Kidney tubule cell (primary cell): ENCODE results near the gene NRXN3.

Experiments
- DNase-seq: peaks from one replicate; pipeline ENCODE4 v3.0.0-alpha.2; 2018; ENCODE audit warnings: low spot score

The NRXN3 gene

DNA sequence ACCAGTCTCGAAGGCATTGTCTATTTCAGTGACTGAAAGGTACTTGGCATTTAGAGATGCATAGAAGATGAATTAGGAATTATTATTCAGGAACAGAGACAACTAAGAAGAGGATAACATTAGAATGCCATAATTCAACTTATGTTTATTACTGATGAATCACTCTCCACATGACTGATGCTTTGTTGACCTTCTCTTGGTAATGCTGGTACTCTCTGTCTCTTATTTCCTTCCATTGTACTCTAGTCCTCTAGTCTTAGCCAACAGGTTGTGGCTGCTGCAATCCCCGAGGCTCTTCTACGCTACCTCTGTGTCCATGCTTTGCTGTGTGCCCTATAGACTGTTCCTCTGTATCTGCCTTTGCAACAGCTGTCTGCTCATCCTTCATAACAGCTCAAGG lies 652.9 kb downstream of the NRXN3 start:
- DNase-seq = no peak

- DNase-seq = no peak
These were observed 653.3 kb downstream of the NRXN3 start for GRCh38 chr14:78823516-78823915.

- no peak for DNase-seq
These were observed 659.1 kb downstream of the NRXN3 start for GRCh38 chr14:78829274-78829673.

- DNase-seq = no peak
These were observed 664.7 kb downstream of the NRXN3 start for GRCh38 chr14:78834766-78835451.

DNA sequence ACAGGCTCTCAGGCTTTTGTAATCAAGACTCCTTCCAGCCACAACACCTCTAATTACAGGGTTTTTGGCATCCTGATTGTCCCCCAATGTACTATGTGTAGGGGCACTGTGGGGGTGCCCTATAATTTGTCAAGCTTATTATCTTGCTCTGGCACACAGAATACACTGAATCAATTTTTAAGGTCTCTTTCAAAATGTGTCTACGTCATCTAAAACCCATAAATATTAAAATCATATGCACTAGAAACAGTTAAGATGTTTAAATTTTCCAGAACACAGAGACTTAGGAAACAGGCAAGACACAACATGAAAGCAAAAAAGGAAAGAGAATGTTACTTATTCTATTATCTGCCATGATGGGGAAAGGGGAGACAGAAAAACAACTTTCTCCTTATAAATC lies 665.7 kb downstream of the NRXN3 start:
- no peak for DNase-seq

DNA sequence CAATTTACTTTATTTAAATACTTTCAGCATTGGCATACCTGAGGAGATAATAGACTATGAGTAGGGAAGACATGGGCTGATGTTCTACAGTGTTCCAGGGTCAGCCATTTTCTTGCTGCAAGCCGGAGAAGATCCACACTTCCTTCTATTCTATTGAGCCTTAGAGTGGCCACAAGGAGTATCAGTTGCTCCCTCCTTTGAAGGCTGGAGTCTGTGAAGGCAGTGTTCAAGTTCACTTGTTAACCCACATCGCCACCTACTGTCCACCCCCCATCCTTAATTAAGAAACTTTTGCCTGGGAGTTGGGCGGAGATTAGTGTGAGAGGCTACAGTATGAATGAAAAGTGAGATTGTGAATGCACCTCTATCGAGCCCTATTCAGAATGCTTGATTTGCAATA lies 666.6 kb downstream of the NRXN3 start:
- DNase-seq = peak; percentile 78

- DNase-seq = no peak
These were observed 668.8 kb downstream of the NRXN3 start for GRCh38 chr14:78838959-78839358.

- DNase-seq = no peak
These were observed 670.7 kb downstream of the NRXN3 start for GRCh38 chr14:78840898-78841297.

DNA sequence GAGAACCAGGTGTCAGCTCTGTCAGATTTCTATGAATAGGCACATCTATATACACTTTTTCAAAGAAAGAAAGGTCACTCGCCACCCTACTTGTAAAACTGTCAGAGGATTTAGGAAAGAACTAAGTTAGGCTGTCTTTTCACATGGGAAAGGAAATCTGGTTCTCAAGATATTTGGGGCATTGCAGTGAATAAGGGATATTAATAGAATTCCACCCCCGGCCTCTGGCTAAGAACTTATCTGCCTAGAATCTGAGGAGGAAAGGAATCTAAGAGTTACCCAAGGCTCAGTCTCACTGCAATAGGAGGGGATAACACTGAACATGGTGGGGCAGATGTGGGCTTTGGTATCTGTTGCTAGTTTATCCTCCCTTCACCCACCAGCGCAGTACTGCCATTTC lies 677.6 kb downstream of the NRXN3 start:
- no peak for DNase-seq

DNA sequence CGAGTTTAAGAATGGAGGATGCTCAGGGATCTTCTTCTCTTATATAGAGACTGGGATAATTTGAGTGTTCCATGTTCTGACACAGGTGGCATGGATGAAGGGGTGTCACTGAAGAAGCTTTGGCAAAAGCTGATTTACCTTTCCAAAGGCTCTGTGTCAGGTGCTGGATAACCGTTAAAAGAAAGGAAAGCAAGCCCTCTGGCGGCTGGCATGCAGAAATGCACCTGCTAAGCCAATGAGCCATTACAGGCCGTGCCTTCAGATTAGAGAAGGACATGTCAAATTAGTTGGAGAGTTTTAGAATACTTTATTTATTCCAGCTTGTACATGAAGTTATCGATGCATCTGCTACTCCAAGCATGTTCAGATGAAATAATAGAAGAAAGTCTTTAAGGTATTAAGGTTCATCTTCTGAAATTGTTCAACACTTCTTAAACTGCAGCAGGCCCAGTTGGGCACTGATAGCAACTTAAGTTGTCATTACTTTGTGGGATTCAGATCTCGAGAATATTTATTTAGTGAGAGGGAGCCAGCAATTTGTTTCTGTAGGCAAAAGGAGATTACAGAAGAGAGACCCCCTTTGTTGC lies 678.2 kb downstream of the NRXN3 start:
- peak; percentile 70 for DNase-seq

GRCh38 chr14:78849952-78850351 lies 679.8 kb downstream of the NRXN3 start:
- DNase-seq = no peak

GRCh38 chr14:78851189-78851588 lies 681.0 kb downstream of the NRXN3 start:
- peak; percentile 6 for DNase-seq

DNA sequence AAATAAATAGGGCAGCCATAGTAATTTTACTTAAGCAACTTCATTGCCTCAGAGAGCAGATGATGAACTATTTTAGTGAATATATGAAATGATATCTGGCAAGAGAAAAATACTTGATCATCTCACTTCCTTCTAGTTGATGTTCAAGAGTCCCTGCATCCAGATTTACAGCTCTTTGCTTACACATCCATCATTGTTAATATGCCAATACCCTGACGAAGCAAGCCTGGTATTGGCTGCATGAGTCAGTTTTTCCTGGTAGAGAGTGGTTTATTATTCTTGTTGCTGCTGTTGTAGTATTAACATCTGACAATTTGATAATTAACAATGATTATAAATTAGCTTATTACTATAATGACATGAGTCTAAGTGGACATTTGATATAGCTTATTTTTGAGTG lies 681.9 kb downstream of the NRXN3 start:
- no peak for DNase-seq

GRCh38 chr14:78857974-78858373 lies 687.8 kb downstream of the NRXN3 start:
- no peak for DNase-seq

DNA sequence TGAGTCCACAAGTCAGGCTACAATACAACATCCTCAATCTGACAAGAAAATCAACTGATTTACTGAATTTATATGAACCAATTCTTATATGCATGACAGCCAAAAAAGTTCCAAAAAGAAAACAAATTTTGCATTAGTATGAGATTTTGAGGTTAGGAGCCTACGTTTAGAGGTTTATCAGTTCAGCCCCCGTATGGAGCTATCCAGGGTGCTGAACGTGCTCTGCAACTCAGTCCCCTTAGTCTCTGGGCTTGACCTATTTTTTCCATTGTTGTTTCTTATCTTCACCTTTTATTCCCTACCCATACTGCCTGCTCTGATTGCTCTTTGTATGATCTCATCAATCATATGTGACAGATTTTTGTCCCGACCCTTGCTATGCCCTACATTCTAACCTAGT lies 693.0 kb downstream of the NRXN3 start:
- DNase-seq = peak; percentile 44

- DNase-seq = no peak
These were observed 702.7 kb downstream of the NRXN3 start for GRCh38 chr14:78872837-78873236.

DNA sequence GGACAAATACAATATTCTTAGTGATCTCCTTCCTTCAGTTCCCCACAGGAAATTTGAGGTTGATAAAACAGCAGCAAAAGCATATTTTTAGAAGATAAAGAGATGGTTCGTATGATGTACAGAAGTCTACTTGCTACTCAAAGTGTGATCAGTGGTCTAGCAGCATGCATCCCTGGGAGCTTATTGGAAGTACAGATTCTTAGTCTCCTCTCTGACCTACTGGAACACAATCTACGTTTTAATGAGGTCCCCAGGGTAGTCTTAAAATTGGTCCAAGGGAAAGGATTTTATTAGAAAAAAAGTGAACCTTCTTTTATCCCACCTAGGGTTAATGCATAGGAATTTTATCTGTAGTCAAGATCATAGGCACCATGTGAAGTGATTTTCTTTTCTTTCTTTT lies 703.4 kb downstream of the NRXN3 start:
- DNase-seq = no peak

- no peak for DNase-seq
These were observed 704.9 kb downstream of the NRXN3 start for GRCh38 chr14:78875049-78875448.

- DNase-seq = no peak
These were observed 715.7 kb downstream of the NRXN3 start for GRCh38 chr14:78885884-78886283.

DNA sequence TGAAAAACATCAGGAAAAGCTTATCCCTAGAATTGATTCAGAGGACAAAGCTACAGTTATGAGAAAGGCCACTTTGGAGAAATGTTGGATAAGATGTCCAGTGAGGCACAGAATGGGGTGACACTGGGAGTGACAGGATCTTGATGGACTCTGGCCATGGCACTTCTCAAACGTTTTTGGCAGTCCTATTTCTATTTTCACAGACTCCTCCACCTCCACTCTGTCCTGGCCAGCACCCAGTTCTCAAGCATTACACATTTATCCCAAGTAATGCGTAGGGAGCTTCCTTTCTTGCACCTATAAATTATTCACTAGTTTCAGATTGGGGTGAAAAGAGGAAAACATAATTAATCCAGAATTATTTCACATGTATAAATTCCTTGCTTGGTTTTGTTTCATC lies 727.3 kb downstream of the NRXN3 start:
- DNase-seq = no peak

DNA sequence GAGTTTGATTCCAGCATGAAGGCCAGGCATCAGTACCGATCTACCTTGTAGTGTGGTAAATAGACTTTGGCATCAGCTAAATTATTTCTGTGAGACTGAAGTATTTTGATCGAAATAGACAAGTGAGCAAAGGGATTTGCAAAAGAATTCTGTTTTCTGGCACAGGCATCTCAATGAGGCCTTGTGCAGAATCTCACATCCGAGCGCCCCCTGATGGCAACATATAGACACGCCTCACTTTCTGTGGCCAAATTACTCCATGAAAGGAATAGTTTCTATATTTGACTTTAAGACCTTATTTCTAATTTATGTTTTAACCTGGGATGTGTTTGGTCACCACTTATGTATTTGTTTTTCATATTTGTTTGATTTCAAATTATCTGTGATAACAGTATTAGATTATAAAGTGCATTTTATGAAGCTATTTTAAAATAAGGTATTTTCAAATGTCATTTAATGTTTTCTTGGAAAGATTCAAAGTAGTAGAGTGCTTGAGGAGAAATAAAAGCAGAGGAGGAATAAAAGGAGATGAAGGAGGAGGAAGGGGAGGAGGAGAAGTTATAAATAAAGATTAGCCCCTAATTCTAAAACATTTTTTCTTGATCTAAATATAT lies 731.9 kb downstream of the NRXN3 start:
- peak; percentile 42 for DNase-seq

DNA sequence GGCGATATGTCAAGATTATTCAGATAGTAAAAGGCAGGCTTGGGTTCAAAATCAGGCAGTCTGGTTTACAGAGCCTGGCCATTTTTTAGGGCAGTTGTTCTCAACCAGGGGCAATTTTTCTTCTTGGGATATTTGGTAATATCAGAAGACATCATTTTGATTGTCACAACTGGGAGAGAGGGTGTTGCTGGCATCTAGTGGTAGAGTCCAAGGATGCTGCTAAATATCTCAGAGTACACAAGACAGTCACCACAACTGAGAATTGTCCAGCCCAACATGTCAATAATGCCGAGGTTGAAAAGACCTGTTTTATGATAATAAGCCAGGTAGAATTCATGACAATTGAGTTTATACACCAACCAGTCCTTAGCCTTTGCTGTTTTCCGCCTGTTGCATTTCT lies 733.9 kb downstream of the NRXN3 start:
- DNase-seq = no peak

- no peak for DNase-seq
These were observed 747.3 kb downstream of the NRXN3 start for GRCh38 chr14:78917462-78917861.

DNA sequence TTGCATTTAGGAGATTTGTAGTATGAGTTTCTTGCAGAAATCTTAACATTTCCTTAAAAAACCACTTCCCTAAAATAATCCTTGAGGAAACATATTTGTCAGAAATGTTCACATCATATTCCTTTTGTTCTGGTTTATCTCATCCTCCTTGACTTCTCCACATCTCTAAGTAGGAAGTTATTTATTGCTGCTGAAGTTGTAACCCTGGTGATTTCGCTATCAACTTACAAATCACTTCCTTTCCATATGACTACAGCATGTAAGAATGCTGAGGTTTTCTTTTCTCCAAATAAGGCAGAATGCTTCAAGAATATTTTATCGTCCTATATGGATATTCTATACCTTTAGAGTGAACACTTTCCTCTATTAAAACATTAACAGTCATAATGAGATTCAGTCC lies 751.7 kb downstream of the NRXN3 start:
- peak; percentile 55 for DNase-seq
